Measurements from ENCODE around the gene SLC24A3.

DNA sequence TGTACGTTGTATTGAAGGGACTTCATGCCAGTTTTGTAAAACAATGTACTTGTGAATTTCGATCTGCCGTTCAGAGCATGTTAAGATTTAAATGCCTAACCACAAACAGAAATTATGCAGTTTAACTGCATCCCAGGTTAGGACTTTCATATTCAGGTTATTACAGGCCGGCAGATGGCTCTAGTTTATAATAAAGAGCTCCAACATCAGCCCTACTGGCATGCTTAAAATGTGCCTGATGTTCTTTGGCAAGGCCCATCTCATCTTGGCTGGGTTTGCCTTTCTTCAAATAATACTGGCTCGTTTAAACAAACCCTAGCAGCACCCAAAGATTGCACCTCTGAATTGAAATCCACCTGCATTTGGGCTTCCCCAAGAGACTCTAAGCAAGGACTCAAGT is 376.3 kb downstream of the SLC24A3 start:
- no peak for TF ChIP-seq FOXA1 (IDR thresholded peaks at IDR 0.05)
- TF ChIP-seq ARNT (IDR thresholded peaks at IDR 0.05), result no peak
- TF ChIP-seq BHLHE40 (IDR thresholded peaks at IDR 0.05; ENCODE audit: borderline replicate concordance), result no peak
- no peak for TF ChIP-seq FOXK2 (IDR thresholded peaks at IDR 0.05)
- no peak for TF ChIP-seq FOXM1 (IDR thresholded peaks at IDR 0.05; ENCODE audit: borderline replicate concordance)
- TF ChIP-seq, protein P1, sequence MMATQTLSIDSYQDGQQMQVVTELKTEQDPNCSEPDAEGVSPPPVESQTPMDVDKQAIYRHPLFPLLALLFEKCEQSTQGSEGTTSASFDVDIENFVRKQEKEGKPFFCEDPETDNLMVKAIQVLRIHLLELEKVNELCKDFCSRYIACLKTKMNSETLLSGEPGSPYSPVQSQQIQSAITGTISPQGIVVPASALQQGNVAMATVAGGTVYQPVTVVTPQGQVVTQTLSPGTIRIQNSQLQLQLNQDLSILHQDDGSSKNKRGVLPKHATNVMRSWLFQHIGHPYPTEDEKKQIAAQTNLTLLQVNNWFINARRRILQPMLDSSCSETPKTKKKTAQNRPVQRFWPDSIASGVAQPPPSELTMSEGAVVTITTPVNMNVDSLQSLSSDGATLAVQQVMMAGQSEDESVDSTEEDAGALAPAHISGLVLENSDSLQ (IDR thresholded peaks at IDR 0.05), result no peak
- TF ChIP-seq SUZ12 (IDR thresholded peaks at IDR 0.05), result no peak
- TF ChIP-seq L3MBTL2 (conservative IDR thresholded peaks at IDR 0.05), result no peak
- TF ChIP-seq ELF4 (IDR thresholded peaks at IDR 0.05), result no peak
